Measurements from ENCODE around the gene RPH3AL.

The RPH3AL gene

GRCh38 chr17:253091-253846 is 99.3 kb downstream of the RPH3AL start:
- H3K4me3 ChIP-seq (ENCODE audit: low read depth, low read length): no peak overlapping the region
- no peak for TF ChIP-seq CTCF (IDR thresholded peaks at IDR 0.05; ENCODE audit: control insufficient read depth, extremely low read depth, insufficient read depth)
- DNase-seq (ENCODE audit: low read depth): no peak

- no peak for TF ChIP-seq CTCF (IDR thresholded peaks at IDR 0.05; ENCODE audit: control insufficient read depth, extremely low read depth, insufficient read depth)
- no peak overlapping the region for H3K4me3 ChIP-seq (ENCODE audit: low read depth, low read length)
- DNase-seq (ENCODE audit: low read depth): no peak
These were observed 100.2 kb downstream of the RPH3AL start for GRCh38 chr17:252456-252855.

DNA sequence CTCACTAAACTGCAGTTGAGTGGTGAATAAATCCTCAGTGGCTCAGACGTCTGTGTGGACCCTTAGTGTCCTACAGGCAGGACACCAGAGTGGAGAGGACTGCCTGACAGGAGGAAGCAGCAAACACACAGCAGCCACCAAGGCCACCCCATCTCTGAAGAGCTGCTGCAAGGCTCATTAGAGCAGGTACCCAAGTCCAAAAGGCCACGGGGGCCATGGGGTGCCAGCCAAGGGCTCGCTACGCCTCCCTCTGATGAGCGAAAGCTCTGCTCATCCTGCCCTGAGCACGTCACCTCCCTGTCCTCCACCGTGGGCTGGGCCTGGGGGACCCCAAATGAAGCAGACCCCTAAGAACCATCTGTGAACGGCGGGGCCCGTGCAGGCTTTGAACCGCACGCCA is 101.1 kb downstream of the RPH3AL start:
- H3K4me3 ChIP-seq (ENCODE audit: low read depth, low read length): no peak overlapping the region
- TF ChIP-seq CTCF (IDR thresholded peaks at IDR 0.05; ENCODE audit: control insufficient read depth, extremely low read depth, insufficient read depth): no peak

DNA sequence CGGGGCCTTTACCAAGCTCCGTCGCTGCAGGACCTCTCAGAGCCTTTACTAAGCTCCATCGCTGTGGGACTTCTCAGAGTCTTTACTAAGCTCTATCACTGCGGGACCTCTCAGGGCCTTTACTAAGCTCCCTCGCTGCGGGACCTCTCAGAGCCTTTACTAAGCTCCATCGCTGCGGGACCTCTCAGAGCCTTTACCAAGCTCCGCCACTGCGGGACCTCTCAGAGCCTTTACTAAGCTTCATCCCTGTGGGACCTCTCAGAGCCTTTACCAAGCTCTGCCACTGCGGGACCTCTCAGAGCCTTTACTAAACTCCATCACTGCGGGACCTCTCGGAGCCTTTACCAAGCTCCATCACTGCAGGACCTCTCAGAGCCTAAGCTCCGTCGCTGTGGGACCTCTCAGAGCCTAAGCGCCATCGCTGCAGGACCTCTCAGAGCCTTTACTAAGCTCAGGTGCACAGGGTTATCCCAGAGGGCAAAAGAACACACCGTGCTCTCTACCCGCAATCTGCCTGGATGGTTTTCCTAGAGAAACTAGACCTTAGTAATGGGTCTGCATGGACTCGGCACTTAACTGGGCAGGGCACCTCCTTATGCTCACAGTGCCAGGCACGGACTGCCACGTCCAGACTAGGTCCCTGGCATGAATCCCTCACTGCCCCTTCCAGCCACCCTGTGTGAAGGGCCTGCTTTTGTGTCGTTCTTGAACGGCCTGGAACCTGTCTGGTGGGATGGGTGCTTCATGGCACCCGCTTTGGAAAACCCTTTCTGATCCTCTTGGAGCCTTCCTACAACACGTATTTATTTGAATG is 101.9 kb downstream of the RPH3AL start:
- DNase-seq (ENCODE audit: low read depth): no peak
- TF ChIP-seq CTCF (IDR thresholded peaks at IDR 0.05; ENCODE audit: control insufficient read depth, extremely low read depth, insufficient read depth): no peak
- H3K4me3 ChIP-seq (ENCODE audit: low read depth, low read length): no peak overlapping the region

More for the DNA sequence above, 101.1 kb downstream of the RPH3AL start:
- no peak for DNase-seq (ENCODE audit: low read depth)

- TF ChIP-seq CTCF (IDR thresholded peaks at IDR 0.05; ENCODE audit: control insufficient read depth, extremely low read depth, insufficient read depth): no peak
- no peak overlapping the region for H3K4me3 ChIP-seq (ENCODE audit: low read depth, low read length)
- DNase-seq (ENCODE audit: low read depth): no peak
These were observed 103.2 kb downstream of the RPH3AL start for GRCh38 chr17:249236-249993.

DNA sequence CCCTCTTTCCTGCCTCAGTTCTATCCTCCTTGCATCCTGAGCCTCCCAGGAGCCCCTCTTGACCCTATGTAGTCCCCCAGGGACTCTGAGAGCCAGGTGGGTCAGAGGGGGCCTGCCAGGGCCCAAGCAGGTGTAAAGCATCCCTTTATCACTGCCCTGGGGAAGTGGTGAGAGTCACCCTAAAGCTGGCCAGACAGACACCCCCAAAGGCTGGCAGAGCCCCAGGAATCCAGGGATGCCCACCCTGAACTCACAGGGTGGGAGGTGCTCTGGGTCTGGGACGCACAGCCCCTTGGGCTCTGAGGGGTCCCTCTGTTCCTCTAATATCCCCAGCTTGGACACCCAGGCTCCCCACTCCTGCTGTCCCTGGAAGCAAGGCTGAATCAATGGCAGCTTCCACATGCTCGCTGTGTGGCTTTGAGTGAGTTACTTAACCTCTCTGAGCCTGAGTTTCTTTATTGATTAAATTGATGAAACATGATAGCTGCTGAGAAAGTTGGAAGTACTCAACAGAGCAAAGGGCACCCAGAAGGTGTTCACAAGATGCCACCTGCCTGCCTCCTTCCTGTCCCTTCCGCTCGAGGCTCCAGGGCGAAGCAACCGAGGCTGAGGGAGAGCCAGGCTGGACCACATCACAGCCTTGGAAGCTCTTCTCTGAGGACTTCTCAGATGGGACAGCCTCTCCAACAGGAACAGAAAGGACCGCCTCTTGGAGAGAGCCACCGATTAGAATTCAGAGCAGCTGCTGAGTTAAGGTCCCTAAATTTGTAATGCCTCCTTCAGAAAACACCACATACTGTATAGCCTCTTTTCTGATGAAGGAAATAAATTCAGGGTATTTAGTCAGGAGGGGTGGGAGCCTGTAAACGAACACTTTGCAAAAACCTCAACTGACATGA is 104.0 kb downstream of the RPH3AL start:
- H3K4me3 ChIP-seq (ENCODE audit: low read depth, low read length): no peak overlapping the region
- TF ChIP-seq CTCF (IDR thresholded peaks at IDR 0.05; ENCODE audit: control insufficient read depth, extremely low read depth, insufficient read depth): no peak
- DNase-seq (ENCODE audit: low read depth): no peak
